Kidney (tissue), 14 donors: Measurements from ENCODE around the gene LIPC. TPM values are rescaled to one million over a fixed set of nuclear protein-coding genes. Genes with fewer than 3 reads are reported as not detected.

Experiments used
- DNase-seq, 5 donors: peaks; one replicate each; pipeline ENCODE4 v3.0.0-alpha.2; 2013 to 2020
- FAIRE-seq: peaks from 2 replicates; lab custom pipeline; 2012; peaks lifted over from hg19 to GRCh38; lab: Jason Lieb, UNC
- H3K27ac ChIP-seq, 2 donors: one replicate each; pipeline ENCODE4 v1.7.0; 2013; ENCODE audit warnings: low read depth in 2 of 2, low read length in 2 of 2, inconsistent platforms in 1 of 2
- H3K27me3 ChIP-seq: one replicate; pipeline ENCODE4 v1.7.1; 2013; ENCODE audit warnings: low read length, inconsistent platforms; ENCODE audit not compliant: control insufficient read depth, insufficient read depth
- H3K36me3 ChIP-seq, 3 donors: one replicate each; pipeline versions ENCODE4 v1.7.0 to v1.7.1; 2013; ENCODE audit warnings: low read length in 3 of 3, control low read depth in 1 of 3, inconsistent platforms in 1 of 3; ENCODE audit not compliant: insufficient read depth in 3 of 3, control insufficient read depth in 2 of 3
- H3K4me1 ChIP-seq, 3 donors: one replicate each; pipeline versions ENCODE4 v1.7.0 to v1.7.1; 2013; ENCODE audit warnings: low read length in 3 of 3, inconsistent platforms in 1 of 3, low read depth in 1 of 3; ENCODE audit not compliant: control insufficient read depth in 2 of 3, insufficient read depth in 2 of 3
- H3K4me3 ChIP-seq, 3 donors: one replicate each; pipeline versions ENCODE4 v1.7.0 to v1.8.1; 2013; ENCODE audit warnings: low read length in 3 of 3, control low read depth in 1 of 3, inconsistent platforms in 1 of 3
- H3K9ac ChIP-seq, 3 donors: one replicate each; pipeline versions ENCODE4 v1.7.0 to v1.7.1; 2013; ENCODE audit warnings: low read length in 3 of 3, control low read depth in 1 of 3, inconsistent platforms in 1 of 3
- H3K9me3 ChIP-seq, 3 donors: one replicate each; pipeline versions ENCODE4 v1.7.0 to v1.7.1; 2013; ENCODE audit warnings: low read length in 3 of 3, control low read depth in 1 of 3, inconsistent platforms in 1 of 3; ENCODE audit not compliant: control insufficient read depth in 2 of 3, insufficient read depth in 1 of 3
- intact Hi-C: fragments of 100-400 bp; cut with DNase I; formaldehyde crosslinking; loops from one replicate; pipeline ENCODE4 v1.11.1; 2022
- polyA plus RNA-seq: library from polyadenylated mRNA; stranded (reverse); fragments of 350-450 nt; fragmentation: Illumina TruSeq; extraction: RNeasy Lipid Tissue Mini Kit (QIAGEN cat#74804); gene quantifications from one replicate; pipeline ENCODE4 v1.2.3, GENCODE V29; 2014; ENCODE audit warnings: low read depth, low replicate concordance; ENCODE audit not compliant: insufficient read depth
- total RNA-seq: library from RNA; stranded (reverse); fragmentation: NEBNext Ultra II Directional; extraction: Animal tissue kit (Norgen Biotek cat#: 25700); gene quantifications from one replicate; pipeline ENCODE4 v1.2.1, GENCODE V29; 2021
- TF ChIP-seq, protein P1 (sequence below): IDR thresholded peaks from 3 replicates; pipeline ENCODE4 v1.5.1; 2012; ENCODE audit warnings: mild to moderate bottlenecking, moderate library complexity, borderline replicate concordance; ENCODE audit not compliant: insufficient read depth; ENCODE audit errors: extremely low read depth
- donor health status: control.
- donor health status: control.
- donor health status: control.
- donor health status: control.
- donor health status: control.
- donor health status: DM: yes; HTN: yes; CAD: no.
- donor health status: Normal renal cell carcinoma (clear cell type).

Gene LIPC
- total and polyA plus RNA-seq, 2 donors from 2014 or later: 9.9 to 21.6 TPM

DNA sequence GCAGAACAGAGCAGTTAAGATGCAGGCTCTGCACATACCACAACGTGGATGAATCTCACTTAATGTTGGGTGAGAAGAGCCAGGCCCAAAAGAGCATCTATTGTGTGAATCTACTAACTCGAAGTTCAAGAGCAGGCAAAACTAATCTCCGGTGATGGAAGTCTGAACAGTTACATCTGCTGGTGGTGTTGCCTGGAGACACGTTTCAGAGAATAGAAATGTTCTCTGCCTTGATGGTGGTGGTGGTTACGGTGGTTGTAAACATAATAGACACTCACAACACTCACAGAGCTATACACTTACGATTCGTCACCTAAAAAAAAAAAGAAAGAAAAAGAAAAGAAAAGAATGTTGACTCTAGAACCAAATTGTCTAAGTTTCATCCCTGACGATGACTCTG is 86.8 kb downstream of the LIPC start:
- Histone ChIP-seq H3K36me3 (no peaks in the 10 kb centered on the region), H3K9me3 (no peaks in the 10 kb centered on the region), H3K9ac (no peak overlapping the region), H3K27me3 (no peaks in the 10 kb centered on the region), H3K27ac (no peak overlapping the region), H3K4me1 (peaks cover 0 to 8% (median 5%) of the 10 kb centered on the region in 3 donors), H3K4me3 (no peak overlapping the region)
- TF ChIP-seq, protein P1, sequence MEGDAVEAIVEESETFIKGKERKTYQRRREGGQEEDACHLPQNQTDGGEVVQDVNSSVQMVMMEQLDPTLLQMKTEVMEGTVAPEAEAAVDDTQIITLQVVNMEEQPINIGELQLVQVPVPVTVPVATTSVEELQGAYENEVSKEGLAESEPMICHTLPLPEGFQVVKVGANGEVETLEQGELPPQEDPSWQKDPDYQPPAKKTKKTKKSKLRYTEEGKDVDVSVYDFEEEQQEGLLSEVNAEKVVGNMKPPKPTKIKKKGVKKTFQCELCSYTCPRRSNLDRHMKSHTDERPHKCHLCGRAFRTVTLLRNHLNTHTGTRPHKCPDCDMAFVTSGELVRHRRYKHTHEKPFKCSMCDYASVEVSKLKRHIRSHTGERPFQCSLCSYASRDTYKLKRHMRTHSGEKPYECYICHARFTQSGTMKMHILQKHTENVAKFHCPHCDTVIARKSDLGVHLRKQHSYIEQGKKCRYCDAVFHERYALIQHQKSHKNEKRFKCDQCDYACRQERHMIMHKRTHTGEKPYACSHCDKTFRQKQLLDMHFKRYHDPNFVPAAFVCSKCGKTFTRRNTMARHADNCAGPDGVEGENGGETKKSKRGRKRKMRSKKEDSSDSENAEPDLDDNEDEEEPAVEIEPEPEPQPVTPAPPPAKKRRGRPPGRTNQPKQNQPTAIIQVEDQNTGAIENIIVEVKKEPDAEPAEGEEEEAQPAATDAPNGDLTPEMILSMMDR: no peak
- FAIRE-seq (no peak), DNase-seq (no peak)
- intact Hi-C loops: no loop called here

GRCh38 chr15:58519516-58519915 is 87.7 kb downstream of the LIPC start:
- no peaks in the 10 kb centered on the region for H3K36me3 ChIP-seq
- H3K9me3 ChIP-seq: no peaks in the 10 kb centered on the region
- H3K4me1 ChIP-seq: peaks cover 0 to 8% (median 5%) of the 10 kb centered on the region in 3 donors
- FAIRE-seq: no peak
- no peak overlapping the region for H3K27ac ChIP-seq
- H3K27me3 ChIP-seq: no peaks in the 10 kb centered on the region
- intact Hi-C loops: no loop called here
- no peak overlapping the region for H3K4me3 ChIP-seq
- TF ChIP-seq, protein P1: no peak
- no peak overlapping the region for H3K9ac ChIP-seq
- no peak for DNase-seq

GRCh38 chr15:58520464-58520863 is 88.7 kb downstream of the LIPC start:
- no peak overlapping the region for H3K27ac ChIP-seq
- no peak for DNase-seq
- no peak for FAIRE-seq

More at GRCh38 chr15:58520464-58520863, 88.7 kb downstream of the LIPC start:
- Histone ChIP-seq H3K4me3 (no peak overlapping the region), H3K4me1 (peaks cover 0 to 10% (median 5%) of the 10 kb centered on the region in 3 donors), H3K9me3 (no peaks in the 10 kb centered on the region), H3K9ac (no peak overlapping the region), H3K27me3 (no peaks in the 10 kb centered on the region), H3K36me3 (no peaks in the 10 kb centered on the region)
- TF ChIP-seq, protein P1: no peak
- intact Hi-C loops: no loop called here
